ENCODE results near the gene NDUFS1.
"Not testable (repeated sequence)": the region's sequence is repeated elsewhere in the genome, so short reads cannot be mapped to it uniquely, and the experiment has no call there.

The NDUFS1 gene

GRCh38 chr2:206082298-206082843 lies 76.9 kb downstream of the NDUFS1 start:
- no peak for DNase-seq (ENCODE audit: low spot score)
- in situ Hi-C loops (cut with MboI; ENCODE audit: low sequenced_read_pairs, unreplicated experiment) = no loop called here
- TF ChIP-seq, protein P1, sequence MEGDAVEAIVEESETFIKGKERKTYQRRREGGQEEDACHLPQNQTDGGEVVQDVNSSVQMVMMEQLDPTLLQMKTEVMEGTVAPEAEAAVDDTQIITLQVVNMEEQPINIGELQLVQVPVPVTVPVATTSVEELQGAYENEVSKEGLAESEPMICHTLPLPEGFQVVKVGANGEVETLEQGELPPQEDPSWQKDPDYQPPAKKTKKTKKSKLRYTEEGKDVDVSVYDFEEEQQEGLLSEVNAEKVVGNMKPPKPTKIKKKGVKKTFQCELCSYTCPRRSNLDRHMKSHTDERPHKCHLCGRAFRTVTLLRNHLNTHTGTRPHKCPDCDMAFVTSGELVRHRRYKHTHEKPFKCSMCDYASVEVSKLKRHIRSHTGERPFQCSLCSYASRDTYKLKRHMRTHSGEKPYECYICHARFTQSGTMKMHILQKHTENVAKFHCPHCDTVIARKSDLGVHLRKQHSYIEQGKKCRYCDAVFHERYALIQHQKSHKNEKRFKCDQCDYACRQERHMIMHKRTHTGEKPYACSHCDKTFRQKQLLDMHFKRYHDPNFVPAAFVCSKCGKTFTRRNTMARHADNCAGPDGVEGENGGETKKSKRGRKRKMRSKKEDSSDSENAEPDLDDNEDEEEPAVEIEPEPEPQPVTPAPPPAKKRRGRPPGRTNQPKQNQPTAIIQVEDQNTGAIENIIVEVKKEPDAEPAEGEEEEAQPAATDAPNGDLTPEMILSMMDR (IDR thresholded peaks at IDR 0.05; ENCODE audit: borderline replicate concordance, control extremely low read depth, extremely low read depth, insufficient read depth, missing control alignments) = no peak

- DNase-seq (ENCODE audit: low spot score) = no peak
- in situ Hi-C loops (cut with MboI; ENCODE audit: low sequenced_read_pairs, unreplicated experiment) = no loop called here
- TF ChIP-seq, protein P1 (IDR thresholded peaks at IDR 0.05; ENCODE audit: borderline replicate concordance, control extremely low read depth, extremely low read depth, insufficient read depth, missing control alignments) = no peak
Measured at GRCh38 chr2:206080927-206081326, 78.3 kb downstream of the NDUFS1 start.

GRCh38 chr2:206079699-206080465 lies 79.4 kb downstream of the NDUFS1 start:
- TF ChIP-seq, protein P1 (IDR thresholded peaks at IDR 0.05; ENCODE audit: borderline replicate concordance, control extremely low read depth, extremely low read depth, insufficient read depth, missing control alignments) = no peak
- in situ Hi-C loops (cut with MboI; ENCODE audit: low sequenced_read_pairs, unreplicated experiment) = no loop called here
- no peak for DNase-seq (ENCODE audit: low spot score)

- DNase-seq (ENCODE audit: low spot score); in situ Hi-C loops (cut with MboI; ENCODE audit: low sequenced_read_pairs, unreplicated experiment): not testable (repeated sequence)
Measured at GRCh38 chr2:206077879-206078278, 81.4 kb downstream of the NDUFS1 start.

- in situ Hi-C loops (cut with MboI; ENCODE audit: low sequenced_read_pairs, unreplicated experiment) = no loop called here
- TF ChIP-seq, protein P1 (IDR thresholded peaks at IDR 0.05; ENCODE audit: borderline replicate concordance, control extremely low read depth, extremely low read depth, insufficient read depth, missing control alignments) = no peak
- no peak for DNase-seq (ENCODE audit: low spot score)
Measured at GRCh38 chr2:206075113-206075512, 84.1 kb downstream of the NDUFS1 start.

DNA sequence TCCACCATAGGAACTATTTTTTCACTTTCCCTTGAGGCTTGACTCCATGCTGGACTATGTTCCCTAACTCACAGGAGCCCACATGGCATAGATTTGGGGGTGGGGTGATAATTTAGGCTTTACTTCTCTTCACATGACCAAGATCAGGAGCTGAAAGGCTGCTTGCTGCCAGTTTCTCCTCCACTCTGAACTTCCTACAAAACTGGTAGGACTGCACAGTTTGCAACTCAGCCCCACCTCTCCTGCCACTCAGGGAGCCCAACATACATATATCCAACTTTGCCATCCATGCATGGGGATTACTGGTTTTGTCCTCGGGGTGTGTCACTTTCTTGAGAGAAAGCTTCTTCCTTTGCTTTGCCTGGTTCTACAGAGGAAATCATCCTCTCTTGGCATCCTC lies 87.4 kb downstream of the NDUFS1 start:
- TF ChIP-seq, protein P1 (IDR thresholded peaks at IDR 0.05; ENCODE audit: borderline replicate concordance, control extremely low read depth, extremely low read depth, insufficient read depth, missing control alignments) = no peak
- in situ Hi-C loops (cut with MboI; ENCODE audit: low sequenced_read_pairs, unreplicated experiment) = no loop called here
- DNase-seq (ENCODE audit: low spot score) = no peak

DNA sequence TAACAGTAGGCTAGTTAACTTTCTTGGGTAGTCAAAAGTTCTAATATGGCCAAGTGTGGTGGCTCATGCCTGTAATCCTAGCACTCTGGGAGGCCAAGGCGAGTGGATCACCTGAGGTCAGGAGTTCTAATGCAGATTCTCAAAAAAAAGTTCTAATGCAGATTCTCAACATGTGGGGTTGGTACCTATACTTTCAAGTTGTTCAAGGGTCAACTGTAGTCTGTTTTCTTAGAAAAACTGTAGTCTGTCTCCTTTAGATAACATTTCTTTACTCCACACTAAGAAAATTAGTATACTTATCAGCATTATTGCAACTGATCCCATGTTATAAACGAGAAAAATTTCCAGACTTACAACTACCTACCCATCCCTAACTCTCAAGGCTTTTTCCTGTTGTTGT lies 89.8 kb downstream of the NDUFS1 start:
- TF ChIP-seq, protein P1 (IDR thresholded peaks at IDR 0.05; ENCODE audit: borderline replicate concordance, control extremely low read depth, extremely low read depth, insufficient read depth, missing control alignments) = no peak
- DNase-seq (ENCODE audit: low spot score) = no peak
- in situ Hi-C loops (cut with MboI; ENCODE audit: low sequenced_read_pairs, unreplicated experiment) = no loop called here

Measured in GM13976 (cell line).